GM10266 (cell line): ENCODE results near the gene SELENOH.

Source experiments
- DNase-seq: peaks from one replicate; pipeline ENCODE4 v3.0.0; 2012; ENCODE audit errors: extremely low spot score
- CTCF ChIP-seq: IDR thresholded peaks from 2 replicates; pipeline ENCODE4 v1.5.1; 2012; ENCODE audit warnings: mild to moderate bottlenecking, low read depth; ENCODE audit not compliant: control insufficient read depth, insufficient read depth; ENCODE audit errors: missing control alignments

Gene SELENOH

GRCh38 chr11:57775491-57775890 lies 34.2 kb downstream of the SELENOH start:
- DNase-seq = no peak
- no peak for TF ChIP-seq CTCF

GRCh38 chr11:57776031-57776521 lies 34.8 kb downstream of the SELENOH start:
- no peak for TF ChIP-seq CTCF
- no peak for DNase-seq

- no peak for TF ChIP-seq CTCF
- DNase-seq = no peak
Measured at GRCh38 chr11:57776577-57777210, 35.4 kb downstream of the SELENOH start.

- no peak for TF ChIP-seq CTCF
- no peak for DNase-seq
Measured at GRCh38 chr11:57777969-57778317, 36.7 kb downstream of the SELENOH start.

GRCh38 chr11:57778318-57779037 lies 37.2 kb downstream of the SELENOH start:
- no peak for DNase-seq
- TF ChIP-seq CTCF = no peak

GRCh38 chr11:57779276-57779675 lies 38.0 kb downstream of the SELENOH start:
- no peak for DNase-seq
- TF ChIP-seq CTCF = no peak

- DNase-seq = no peak
Measured at GRCh38 chr11:57781529-57781943, 40.2 kb downstream of the SELENOH start.

More at GRCh38 chr11:57781529-57781943, 40.2 kb downstream of the SELENOH start:
- no peak for TF ChIP-seq CTCF
